DOHH2 (cell line): ENCODE measurements around the gene POU2F1.
"Not testable (repeated sequence)": the region's sequence is repeated elsewhere in the genome, so short reads cannot be mapped to it uniquely, and the experiment has no call there.

ENCODE experiments used
- H3F3A ChIP-seq: fragments of 200-600 bp; sonication (generic), shearing (Covaris generic); 2 replicates; pipeline ENCODE4 v1.6.0; 2016; ENCODE audit warnings: antibody characterized with exemption, mild to moderate bottlenecking; ENCODE audit not compliant: control insufficient read depth, insufficient read depth
- H3K27ac ChIP-seq: fragments of 200-600 bp; sonication (generic); 2 replicates; pipeline ENCODE4 v1.5.1; 2014; ENCODE audit warnings: low read depth, mild to moderate bottlenecking, low read length, moderate library complexity
- H3K27me3 ChIP-seq: fragments of 200-600 bp; sonication (generic); 2 replicates; pipeline ENCODE4 v1.6.1; 2014; ENCODE audit warnings: mild to moderate bottlenecking, low read length, mixed read lengths; ENCODE audit not compliant: control insufficient read depth
- H3K36me3 ChIP-seq: fragments of 200-600 bp; sonication (generic); 2 replicates; pipeline ENCODE4 v1.6.1; 2014; ENCODE audit warnings: mild to moderate bottlenecking, low read length, moderate library complexity, mixed read lengths; ENCODE audit not compliant: control insufficient read depth
- H3K4me1 ChIP-seq: fragments of 200-600 bp; sonication (generic); 2 replicates; pipeline ENCODE4 v1.6.1; 2014; ENCODE audit warnings: mild to moderate bottlenecking, low read length, mixed read lengths; ENCODE audit not compliant: control insufficient read depth
- H3K4me2 ChIP-seq: fragments of 200-600 bp; sonication (generic); 2 replicates; pipeline ENCODE4 v1.6.0; 2014; ENCODE audit warnings: mild to moderate bottlenecking, low read length, moderate library complexity
- H3K4me3 ChIP-seq: fragments of 200-600 bp; sonication (generic); 2 replicates; pipeline ENCODE4 v1.5.1; 2014; ENCODE audit warnings: mild to moderate bottlenecking, low read length, mixed read lengths
- H3K79me2 ChIP-seq: fragments of 200-600 bp; sonication (generic); 2 replicates; pipeline ENCODE4 v1.6.1; 2014; ENCODE audit warnings: mild to moderate bottlenecking, low read length, mixed read lengths; ENCODE audit not compliant: control insufficient read depth
- H3K9me2 ChIP-seq: fragments of 200-600 bp; sonication (generic); replicated peaks from 2 replicates; pipeline ENCODE4 v1.6.1; 2014; ENCODE audit warnings: mild to moderate bottlenecking, low read length, mixed read lengths; ENCODE audit not compliant: control insufficient read depth
- H3K9me3 ChIP-seq: fragments of 200-600 bp; sonication (generic); 2 replicates; pipeline ENCODE4 v1.6.1; 2014; ENCODE audit warnings: antibody characterized with exemption, low read length, mixed read lengths; ENCODE audit not compliant: control insufficient read depth, insufficient read depth
- H4K20me1 ChIP-seq: fragments of 200-600 bp; sonication (generic); 2 replicates; pipeline ENCODE4 v1.6.0; 2014; ENCODE audit warnings: low read depth, mild to moderate bottlenecking, antibody characterized with exemption, low read length, moderate library complexity; ENCODE audit not compliant: control insufficient read depth, insufficient read depth
- CTCF ChIP-seq: fragments of 200-600 bp; sonication (generic); IDR thresholded peaks from one replicate; pipeline ENCODE4 v1.5.1; 2014; ENCODE audit warnings: antibody characterized with exemption, mild to moderate bottlenecking, low read depth, low read length; ENCODE audit not compliant: poor library complexity, severe bottlenecking
- EZH2phosphoT487 ChIP-seq: fragments of 200-600 bp; sonication (generic); IDR thresholded peaks from 2 replicates; pipeline ENCODE4 v1.6.1; 2017; ENCODE audit warnings: borderline replicate concordance, mild to moderate bottlenecking, antibody characterized with exemption, low read length, moderate library complexity, mixed read lengths

POU2F1 gene

GRCh38 chr1:167200749-167201148, 19.9 kb upstream of the POU2F1 start:
- no peaks in the 10 kb centered on the region for H3K36me3 ChIP-seq
- H3K4me2 ChIP-seq, result no peak overlapping the region

GRCh38 chr1:167202049-167202448, 18.6 kb upstream of the POU2F1 start:
- no peaks in the 10 kb centered on the region for H4K20me1 ChIP-seq
- H3K9me3 ChIP-seq, result no peaks in the 10 kb centered on the region
- no peak overlapping the region for H3K4me2 ChIP-seq
- H3K27ac ChIP-seq, result no peak overlapping the region
- no peaks in the 10 kb centered on the region for H3K79me2 ChIP-seq
- H3K4me1 ChIP-seq, result peaks cover 13% of the 10 kb centered on the region
- H3K27me3 ChIP-seq, result no peaks in the 10 kb centered on the region
- no peaks in the 10 kb centered on the region for H3K9me2 ChIP-seq
- TF ChIP-seq EZH2phosphoT487, result no peak
- TF ChIP-seq CTCF, result no peak
- no peaks in the 10 kb centered on the region for H3F3A ChIP-seq
- H3K36me3 ChIP-seq, result no peaks in the 10 kb centered on the region
- no peak overlapping the region for H3K4me3 ChIP-seq

More at GRCh38 chr1:167200749-167201148, 19.9 kb upstream of the POU2F1 start:
- Histone ChIP-seq H3K4me3 (no peak overlapping the region), H3K9me2 (no peaks in the 10 kb centered on the region), H3K79me2 (no peaks in the 10 kb centered on the region), H3K27ac (no peak overlapping the region), H4K20me1 (no peaks in the 10 kb centered on the region), H3K4me1 (peaks cover 13% of the 10 kb centered on the region), H3F3A (no peaks in the 10 kb centered on the region), H3K27me3 (no peaks in the 10 kb centered on the region), H3K9me3 (no peaks in the 10 kb centered on the region)
- no peak for TF ChIP-seq CTCF
- no peak for TF ChIP-seq EZH2phosphoT487

GRCh38 chr1:167205306-167206050, 15.2 kb upstream of the POU2F1 start:
- peaks cover 27% of the 10 kb centered on the region for H3K9me3 ChIP-seq
- H3K4me3 ChIP-seq, H4K20me1 ChIP-seq, H3K9me2 ChIP-seq, H3K27me3 ChIP-seq, H3K79me2 ChIP-seq, H3K27ac ChIP-seq, H3K4me2 ChIP-seq: not testable (repeated sequence)
- peaks cover 11% of the 10 kb centered on the region; the same call in 1 of the 2 replicates for H3F3A ChIP-seq
- H3K36me3 ChIP-seq, result peaks cover 16% of the 10 kb centered on the region
- peaks cover 30% of the 10 kb centered on the region for H3K4me1 ChIP-seq

GRCh38 chr1:167206166-167206835, 14.4 kb upstream of the POU2F1 start:
- Histone ChIP-seq H3K36me3 (peaks cover 16% of the 10 kb centered on the region), H3K27me3 (no peaks in the 10 kb centered on the region), H3K79me2 (no peaks in the 10 kb centered on the region), H3K4me2 (no peak overlapping the region), H3K9me3 (peaks cover 33% of the 10 kb centered on the region), H3F3A (peaks cover 11% of the 10 kb centered on the region; the same call in 1 of the 2 replicates), H3K27ac (no peak overlapping the region), H4K20me1 (no peaks in the 10 kb centered on the region), H3K9me2 (no peaks in the 10 kb centered on the region), H3K4me1 (peaks cover 30% of the 10 kb centered on the region), H3K4me3 (no peak overlapping the region)
- no peak for TF ChIP-seq EZH2phosphoT487
- TF ChIP-seq CTCF, result no peak
